ENCODE data around the gene VIT.
"Not testable (repeated sequence)": the region's sequence is repeated elsewhere in the genome, so short reads cannot be mapped to it uniquely, and the experiment has no call there.

The VIT gene

GRCh38 chr2:36807223-36807886, 110.8 kb downstream of the VIT start:
- no peak for DNase-seq (ENCODE audit: low spot score)

- DNase-seq (ENCODE audit: low spot score) = no peak
Observed at GRCh38 chr2:36808386-36809068, 112.0 kb downstream of the VIT start.

- DNase-seq (ENCODE audit: low spot score) = no peak
Observed at GRCh38 chr2:36809069-36809445, 112.5 kb downstream of the VIT start.

DNA sequence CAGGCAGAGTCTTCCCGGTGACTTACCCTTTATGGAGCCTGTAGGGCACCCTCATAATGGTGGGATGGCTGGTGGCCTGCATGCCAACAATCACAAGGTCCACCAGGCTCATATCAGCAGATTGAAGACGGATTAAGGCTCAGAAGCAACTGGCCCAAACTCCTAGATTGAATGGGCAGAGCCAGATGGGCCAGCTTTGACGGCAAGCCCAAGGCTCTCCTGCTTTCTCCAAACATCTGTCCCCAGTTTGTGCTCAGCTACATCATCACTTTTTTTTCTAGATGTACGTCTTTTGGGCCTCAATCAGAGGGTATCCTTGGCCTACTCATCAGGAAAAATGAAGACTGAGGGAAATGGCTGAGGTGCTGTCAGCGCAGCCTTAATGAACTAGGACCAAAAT, 114.6 kb downstream of the VIT start:
- DNase-seq (ENCODE audit: low spot score) = no peak

- DNase-seq (ENCODE audit: low spot score) = no peak
Observed at GRCh38 chr2:36812196-36812595, 115.7 kb downstream of the VIT start.

DNA sequence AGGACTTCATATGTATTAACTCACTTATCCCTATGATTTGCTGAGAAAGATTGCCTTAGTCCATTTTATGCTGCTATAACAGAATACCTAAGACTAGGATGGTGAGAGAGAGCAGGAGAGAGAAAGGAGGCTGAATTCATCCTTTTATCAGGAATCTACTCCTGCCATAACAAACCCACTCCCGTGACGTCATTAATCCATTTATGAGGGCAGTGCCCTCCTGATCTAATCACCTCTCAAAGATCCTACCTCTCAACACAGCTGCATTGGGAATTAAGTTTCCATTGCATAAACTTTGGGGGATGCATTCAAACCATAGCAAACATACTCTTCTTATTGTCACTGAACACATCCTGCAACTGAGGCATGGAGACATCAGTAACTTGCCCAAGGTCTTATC, 122.0 kb downstream of the VIT start:
- DNase-seq (ENCODE audit: low spot score) = no peak

GRCh38 chr2:36819095-36819711, 122.7 kb downstream of the VIT start:
- DNase-seq (ENCODE audit: low spot score) = no peak

DNA sequence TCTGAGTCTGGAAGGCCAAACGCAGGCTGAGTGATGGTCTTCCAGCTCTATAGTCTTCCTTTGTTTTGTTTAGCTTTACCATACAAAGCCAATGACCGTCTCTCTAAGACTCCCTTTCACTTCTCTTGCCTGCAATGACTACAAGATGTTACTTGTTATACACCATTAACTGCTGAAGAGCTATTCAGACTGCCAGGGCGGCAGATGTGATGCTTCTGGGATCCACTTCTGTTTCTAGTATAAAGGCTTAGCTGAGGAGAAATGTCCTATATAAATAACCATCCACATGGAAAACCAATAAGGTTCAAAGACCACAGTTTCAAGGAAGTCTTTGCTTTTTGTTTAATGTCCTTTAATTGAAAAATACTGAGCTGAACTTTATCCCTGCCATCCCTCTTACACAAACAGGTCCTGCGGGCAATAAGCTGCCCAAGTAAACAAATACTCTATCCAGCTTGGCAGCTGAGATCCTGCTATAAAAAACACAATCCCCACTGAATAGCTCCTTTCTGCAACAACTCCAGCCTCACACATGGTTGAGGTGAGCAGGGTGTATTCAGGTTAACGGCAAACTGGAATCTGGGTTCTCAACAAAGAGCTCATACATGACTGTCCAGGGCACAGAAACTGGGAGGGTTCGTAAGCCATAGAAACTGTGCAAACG, 124.6 kb downstream of the VIT start:
- no peak for DNase-seq (ENCODE audit: low spot score)

- no peak for DNase-seq (ENCODE audit: low spot score)
Observed at GRCh38 chr2:36823862-36824261, 127.4 kb downstream of the VIT start.

- DNase-seq (ENCODE audit: low spot score) = no peak
Observed at GRCh38 chr2:36824273-36824672, 127.8 kb downstream of the VIT start.

GRCh38 chr2:36824683-36825082, 128.2 kb downstream of the VIT start:
- DNase-seq (ENCODE audit: low spot score) = not testable (repeated sequence)

DNA sequence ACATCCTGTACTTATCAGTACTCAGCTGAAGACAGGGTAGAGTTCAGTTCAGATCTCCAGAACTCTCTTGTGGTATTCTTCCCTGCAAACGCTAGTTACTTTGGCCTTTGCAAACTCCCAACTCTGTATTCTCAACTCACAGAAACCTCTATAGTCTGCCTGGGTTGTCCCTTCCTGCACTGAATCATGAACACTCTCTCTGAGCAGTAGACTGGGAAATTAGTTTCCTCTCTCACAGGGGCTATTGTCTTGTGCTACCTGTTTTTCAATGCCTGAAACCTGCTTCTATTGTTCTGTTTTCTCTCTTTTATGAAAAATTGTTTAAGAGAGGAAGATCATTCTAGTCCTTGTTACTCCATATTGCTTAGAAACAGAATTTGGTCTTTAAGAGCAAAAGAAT, 134.7 kb downstream of the VIT start:
- DNase-seq (ENCODE audit: low spot score) = no peak

- no peak for DNase-seq (ENCODE audit: low spot score)
Observed at GRCh38 chr2:36834203-36834602, 137.7 kb downstream of the VIT start.

GRCh38 chr2:36834731-36835524, 138.4 kb downstream of the VIT start:
- DNase-seq (ENCODE audit: low spot score) = no peak

- DNase-seq (ENCODE audit: low spot score) = no peak
Observed at GRCh38 chr2:36839976-36840617, 143.6 kb downstream of the VIT start.

DNA sequence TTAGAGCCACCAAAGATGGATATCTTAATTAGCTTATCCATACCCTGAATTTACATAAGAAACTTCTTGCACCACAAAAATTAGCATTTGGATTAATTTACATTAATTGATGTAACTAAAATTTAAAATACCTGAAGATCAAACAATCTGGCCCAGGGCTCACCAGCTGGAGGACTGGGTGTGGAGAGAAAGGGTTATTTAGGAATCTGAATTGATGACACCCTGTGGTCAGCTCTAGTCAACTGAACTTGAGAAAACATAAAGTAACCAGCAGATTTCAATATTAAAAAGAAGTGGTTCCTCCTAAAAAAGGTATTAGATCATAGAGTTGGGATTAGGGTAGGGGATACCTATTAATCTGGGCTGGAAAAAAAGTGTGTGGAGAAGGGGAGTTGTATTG, 147.3 kb downstream of the VIT start:
- DNase-seq (ENCODE audit: low spot score) = no peak

DNA sequence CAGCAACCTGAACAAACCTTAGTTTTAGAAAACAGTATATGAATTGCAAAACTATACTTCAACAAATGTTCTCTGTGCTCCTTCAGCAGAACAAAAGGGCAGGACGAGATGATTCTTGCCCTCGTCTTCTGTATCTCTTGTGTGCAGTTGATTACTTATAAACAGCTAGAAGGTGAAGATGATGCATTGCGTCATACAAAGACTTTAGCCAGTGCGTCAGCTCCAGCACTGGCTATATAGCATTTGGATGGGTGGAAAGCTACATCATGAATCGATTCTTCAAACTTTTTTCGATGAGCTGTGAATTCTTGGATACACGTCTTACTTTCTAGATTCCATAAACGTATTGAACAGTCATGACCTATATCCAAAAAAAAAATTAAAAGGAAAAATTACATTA, 152.8 kb downstream of the VIT start:
- no peak for DNase-seq (ENCODE audit: low spot score)

DNA sequence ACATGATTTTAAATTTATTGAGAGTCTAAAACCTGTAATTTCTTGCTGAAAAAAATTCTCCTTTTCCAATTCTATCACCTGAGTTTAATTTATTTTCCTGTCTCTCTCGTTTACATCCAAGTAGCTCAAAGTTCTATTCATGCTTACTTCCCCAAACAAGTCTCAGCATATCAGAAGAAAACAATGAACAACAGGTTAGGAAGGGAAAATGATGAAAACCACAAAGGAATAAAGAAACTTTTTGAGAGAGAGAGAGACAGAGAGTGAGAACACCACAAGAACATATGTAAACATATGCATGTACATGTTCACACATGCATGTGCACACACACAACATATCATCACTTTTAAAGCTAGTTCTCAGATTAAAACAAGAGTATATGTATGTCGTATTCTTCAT, 157.7 kb downstream of the VIT start:
- DNase-seq (ENCODE audit: low spot score) = no peak

- no peak for DNase-seq (ENCODE audit: low spot score)
Observed at GRCh38 chr2:36855429-36855828, 158.9 kb downstream of the VIT start.

- DNase-seq (ENCODE audit: low spot score) = peak; percentile 57
Observed at GRCh38 chr2:36857713-36858112, 161.2 kb downstream of the VIT start.

DNA sequence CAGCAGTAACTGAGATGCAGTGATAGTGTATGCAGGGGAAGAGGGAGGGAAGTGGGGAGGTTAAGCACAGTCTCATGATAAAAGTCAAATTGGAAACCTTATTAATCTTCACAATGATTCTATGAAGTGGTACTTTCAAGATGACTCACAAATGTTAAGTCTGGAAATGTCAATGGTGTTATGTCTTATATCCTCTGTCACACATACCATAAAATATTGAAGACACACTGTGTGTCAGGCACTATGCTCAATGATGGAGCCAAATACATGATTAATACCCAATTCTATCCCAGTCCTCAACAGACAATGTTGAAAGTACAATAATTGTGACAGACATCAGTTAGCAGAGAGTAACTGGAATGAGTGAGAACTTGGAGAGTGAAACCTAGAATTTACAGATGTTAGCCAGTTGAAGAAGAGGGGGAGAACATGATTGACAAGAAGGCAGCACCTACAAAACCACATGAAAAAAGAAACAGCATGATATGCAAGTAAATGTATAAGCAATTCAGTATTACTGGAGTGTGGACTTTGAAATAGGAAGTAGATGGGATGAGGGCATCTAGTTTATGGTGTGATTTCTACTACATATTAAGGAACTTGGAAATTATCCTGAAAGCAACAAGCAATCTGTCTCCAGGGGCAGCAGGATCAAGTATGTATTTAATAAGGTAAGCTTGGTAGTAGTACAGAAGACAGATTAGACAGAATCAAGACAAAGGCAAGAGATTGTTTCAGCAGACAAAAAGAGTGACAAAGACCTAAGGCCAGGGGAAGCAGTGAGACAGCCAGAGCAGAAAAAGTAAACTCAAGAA, 162.3 kb downstream of the VIT start:
- DNase-seq (ENCODE audit: low spot score) = no peak

Measured in Ammon's horn (tissue), 1 donor.